Measurements from ENCODE around the gene LAMC1. TPM values are rescaled to one million over a fixed set of nuclear protein-coding genes. Genes with fewer than 3 reads are reported as not detected.

Gene LAMC1
- 236 TPM for total RNA-seq

DNA sequence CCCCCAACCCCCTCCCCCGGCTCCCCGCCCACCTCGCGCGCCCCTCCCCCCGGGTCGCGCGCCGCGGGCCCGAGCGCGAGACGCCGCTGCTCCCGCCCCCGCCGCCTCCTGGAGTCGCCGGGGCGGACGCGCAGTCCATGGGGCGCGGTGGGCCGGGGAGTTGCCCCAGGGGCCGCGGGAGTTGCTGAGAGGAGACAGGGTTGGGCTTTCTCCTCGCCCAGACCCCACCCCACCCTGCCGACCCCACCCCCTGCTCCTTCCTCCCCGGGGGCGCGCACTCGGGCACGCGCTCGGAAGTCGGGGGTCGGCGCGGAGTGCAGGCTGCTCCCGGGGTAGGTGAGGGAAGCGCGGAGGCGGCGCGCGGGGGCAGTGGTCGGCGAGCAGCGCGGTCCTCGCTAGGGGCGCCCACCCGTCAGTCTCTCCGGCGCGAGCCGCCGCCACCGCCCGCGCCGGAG, at the start of gene LAMC1:
Gene LAMC1 (plus strand): TSS at position 275 of the 455 bp plus-strand sequence. CDS start 297 bp downstream, outside the sequence.

DNA sequence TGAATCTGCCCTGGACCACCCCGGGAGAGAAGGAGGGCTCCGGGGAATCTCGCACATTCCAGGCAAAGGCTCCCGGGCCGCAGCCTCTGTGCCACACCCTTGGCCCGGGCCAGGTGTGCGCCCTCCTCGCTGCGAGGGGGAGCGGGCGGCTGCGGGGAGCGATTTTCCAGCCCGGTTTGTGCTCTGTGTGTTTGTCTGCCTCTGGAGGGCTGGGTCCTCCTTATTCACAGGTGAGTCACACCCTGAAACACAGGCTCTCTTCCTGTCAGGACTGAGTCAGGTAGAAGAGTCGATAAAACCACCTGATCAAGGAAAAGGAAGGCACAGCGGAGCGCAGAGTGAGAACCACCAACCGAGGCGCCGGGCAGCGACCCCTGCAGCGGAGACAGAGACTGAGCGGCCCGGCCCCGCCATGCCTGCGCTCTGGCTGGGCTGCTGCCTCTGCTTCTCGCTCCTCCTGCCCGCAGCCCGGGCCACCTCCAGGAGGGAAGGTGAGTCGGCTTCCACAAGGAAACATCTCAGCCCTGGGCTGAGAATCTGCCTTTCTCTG, 162.8 kb downstream of the LAMC1 start, which contains the start of gene LAMC2:
Gene LAMC2 (plus strand): TSS at position 324 of the 550 bp plus-strand sequence. CDS start 89 bp downstream, at position 413.

Small RNA genes within 50 kb of the gene (small RNA-seq; reads per million reads assigned to genes)
- not detected for gene RNU6-41P (ENCODE audit: low replicate concordance)

Other genes starting within 250 kb of the LAMC1 start
- 11.4 TPM for gene NPL, start 233.6 kb upstream of the LAMC1 start, total RNA-seq
- 164 TPM for gene DHX9, start 184.1 kb upstream of the LAMC1 start, total RNA-seq
- 0.29 TPM for gene SHCBP1L, start 70.3 kb upstream of the LAMC1 start, total RNA-seq
- gene LAMC2, start 162.8 kb downstream of the LAMC1 start, total RNA-seq: 5.5 TPM

Measured in metanephros (tissue), 2 donors.